HL-60/S4 treated with phorbol 12-myristate 13-acetate at 8.2 ng/mL for 4 days and 3 days (cell line): ENCODE measurements around the gene GPALPP1.
"Not testable (repeated sequence)": the region's sequence is repeated elsewhere in the genome, so short reads cannot be mapped to it uniquely, and the experiment has no call there.

Experiments
- in situ Hi-C: fragments of 300-500 bp; cut with MboI; formaldehyde crosslinking; loops from 2 replicates; pipeline ENCODE4 v1.15.0; 2022; ENCODE audit warnings: low sequenced_read_pairs

GPALPP1 gene

GRCh38 chr13:45055902-45056648 is 66.7 kb downstream of the GPALPP1 start:
- in situ Hi-C loops = no loop called here

DNA sequence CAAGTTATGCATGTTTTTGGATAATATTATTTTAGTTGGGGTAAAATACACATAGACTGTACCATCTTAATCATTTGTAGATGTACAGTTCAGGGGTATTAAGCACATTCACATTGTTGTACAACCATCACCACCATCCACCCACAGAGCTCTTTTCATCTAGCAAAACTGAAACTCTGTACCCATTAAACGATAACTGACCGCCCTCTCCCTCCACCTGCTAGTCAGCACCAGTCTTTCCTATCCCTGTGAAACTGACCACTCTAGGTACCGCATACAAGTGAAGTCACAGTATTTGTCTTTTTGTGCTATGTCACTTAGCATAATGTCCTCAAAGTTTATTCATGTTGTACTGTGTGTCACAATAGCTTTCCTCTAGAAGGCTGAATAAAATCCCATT is 70.7 kb downstream of the GPALPP1 start:
- in situ Hi-C loops = no loop called here

- in situ Hi-C loops = no loop called here
These were observed 74.0 kb downstream of the GPALPP1 start for GRCh38 chr13:45063261-45063860.

GRCh38 chr13:45063889-45064288 is 74.6 kb downstream of the GPALPP1 start:
- in situ Hi-C loops = not testable (repeated sequence)

DNA sequence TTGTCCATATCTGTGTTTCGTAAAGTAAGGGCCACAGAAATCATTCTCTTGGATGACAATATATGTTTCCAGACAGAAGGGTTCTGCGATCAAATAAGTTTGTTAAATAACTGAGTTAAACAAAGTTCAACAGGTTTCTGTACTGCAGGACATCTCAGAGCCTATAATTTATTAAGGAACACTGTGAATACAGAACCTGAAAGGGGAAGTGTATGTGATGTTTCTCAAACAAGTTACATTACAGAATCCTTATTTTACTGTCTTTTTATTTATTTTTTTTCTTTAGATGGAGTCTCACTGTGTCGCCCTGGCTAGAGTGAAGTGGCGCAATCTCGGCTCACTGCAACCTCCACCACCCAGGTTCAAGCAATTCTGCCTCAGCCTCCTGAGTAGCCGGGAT is 75.6 kb downstream of the GPALPP1 start:
- in situ Hi-C loops = no loop called here

GRCh38 chr13:45068036-45069001 is 79.0 kb downstream of the GPALPP1 start:
- in situ Hi-C loops = no loop called here

DNA sequence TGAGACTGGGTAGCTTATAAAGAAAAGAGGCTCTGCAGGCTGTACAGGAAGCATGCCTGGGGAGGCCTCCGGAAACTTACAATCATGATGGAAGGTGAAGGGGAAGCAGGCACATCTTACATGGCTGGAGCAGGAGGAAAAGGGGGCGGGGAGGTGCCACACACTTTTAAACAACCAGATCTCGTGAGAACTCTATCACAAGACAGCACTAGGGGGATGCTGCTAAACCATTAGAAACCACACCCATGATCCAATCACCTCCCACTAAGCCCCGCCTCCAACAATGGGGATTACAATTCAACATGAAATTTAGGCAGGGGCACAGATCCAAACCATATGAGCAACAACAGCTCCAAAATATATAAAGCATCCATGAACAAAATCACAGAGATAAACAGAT is 84.5 kb downstream of the GPALPP1 start:
- in situ Hi-C loops = no loop called here

DNA sequence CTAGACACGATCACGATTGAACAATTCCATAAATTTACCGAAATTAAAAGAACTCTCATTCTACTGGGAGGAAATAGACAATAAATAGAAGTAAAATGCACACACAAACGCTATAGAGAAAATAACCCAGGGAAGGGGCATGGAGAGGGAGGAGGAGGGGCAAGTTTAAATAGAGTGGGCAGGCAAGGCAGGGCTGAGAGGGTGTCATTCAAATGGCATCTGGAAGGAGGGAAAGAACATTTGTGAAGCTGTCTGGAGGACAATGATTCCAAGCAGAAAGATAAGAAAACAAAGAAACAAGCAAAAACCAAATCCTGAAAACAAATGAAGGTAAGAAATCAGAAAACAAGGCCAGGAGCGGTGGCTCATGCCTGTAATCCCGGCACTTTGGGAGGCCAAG is 85.4 kb downstream of the GPALPP1 start:
- in situ Hi-C loops = no loop called here

DNA sequence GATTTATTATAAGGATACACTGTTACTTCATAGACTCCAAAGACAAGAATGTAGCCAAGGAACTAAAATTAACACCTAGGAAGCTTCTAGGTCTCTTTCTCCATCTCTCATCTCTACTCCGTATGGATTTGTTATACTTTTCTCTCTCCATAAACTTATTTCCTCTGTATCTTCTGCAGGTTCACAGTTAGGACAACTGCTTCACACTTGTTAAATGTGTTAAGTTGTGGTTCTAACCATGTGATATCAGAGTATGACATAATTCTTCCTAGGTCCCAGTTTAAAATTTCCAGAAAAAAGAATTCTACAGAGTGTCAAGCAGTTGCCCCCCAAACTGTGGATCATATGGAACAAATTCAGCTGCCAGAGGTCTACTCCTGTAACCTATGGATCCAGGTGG is 88.7 kb downstream of the GPALPP1 start:
- in situ Hi-C loops = no loop called here
